HG03045 (cell line): ENCODE measurements around the gene RNASE4.
"Not testable (repeated sequence)": the region's sequence is repeated elsewhere in the genome, so short reads cannot be mapped to it uniquely, and the experiment has no call there.

Experiments
- ATAC-seq: cut with Tn5 transposase; IDR thresholded peaks from one replicate; pipeline ENCODE4 v1.9.1; 2021; ENCODE audit warnings: mild to moderate bottlenecking, moderate library complexity; ENCODE audit not compliant: unreplicated experiment

The RNASE4 gene

GRCh38 chr14:20697273-20698017, 13.1 kb downstream of the RNASE4 start:
- ATAC-seq, result no peak

- no peak for ATAC-seq
Observed at GRCh38 chr14:20698018-20698329, 13.6 kb downstream of the RNASE4 start.

- ATAC-seq, result no peak
Observed at GRCh38 chr14:20698934-20699333, 14.6 kb downstream of the RNASE4 start.

- ATAC-seq, result no peak
Observed at GRCh38 chr14:20699931-20700330, 15.6 kb downstream of the RNASE4 start.

GRCh38 chr14:20700965-20701364, 16.6 kb downstream of the RNASE4 start:
- not testable (repeated sequence) for ATAC-seq

GRCh38 chr14:20706657-20707355, 22.4 kb downstream of the RNASE4 start:
- no peak for ATAC-seq

GRCh38 chr14:20707622-20708021, 23.3 kb downstream of the RNASE4 start:
- no peak for ATAC-seq

GRCh38 chr14:20711261-20711660, 26.9 kb downstream of the RNASE4 start:
- ATAC-seq, result no peak

GRCh38 chr14:20711685-20712084, 27.3 kb downstream of the RNASE4 start:
- ATAC-seq, result no peak

- no peak for ATAC-seq
Observed at GRCh38 chr14:20712904-20713303, 28.5 kb downstream of the RNASE4 start.

GRCh38 chr14:20714593-20715250, 30.4 kb downstream of the RNASE4 start:
- no peak for ATAC-seq

GRCh38 chr14:20719777-20720176, 35.4 kb downstream of the RNASE4 start:
- no peak for ATAC-seq

- ATAC-seq, result no peak
Observed at GRCh38 chr14:20720741-20721140, 36.4 kb downstream of the RNASE4 start.

- no peak for ATAC-seq
Observed at GRCh38 chr14:20722016-20722415, 37.7 kb downstream of the RNASE4 start.

GRCh38 chr14:20723488-20723887, 39.1 kb downstream of the RNASE4 start:
- no peak for ATAC-seq

GRCh38 chr14:20726121-20726520, 41.8 kb downstream of the RNASE4 start:
- not testable (repeated sequence) for ATAC-seq

GRCh38 chr14:20726531-20726930, 42.2 kb downstream of the RNASE4 start:
- no peak for ATAC-seq

GRCh38 chr14:20730891-20731290, 46.5 kb downstream of the RNASE4 start:
- ATAC-seq, result no peak

- no peak for ATAC-seq
Observed at GRCh38 chr14:20732477-20732876, 48.1 kb downstream of the RNASE4 start.

GRCh38 chr14:20732979-20733635, 48.7 kb downstream of the RNASE4 start:
- no peak for ATAC-seq

GRCh38 chr14:20733684-20734429, 49.5 kb downstream of the RNASE4 start:
- ATAC-seq, result no peak
